ENCODE measurements around the gene CCDC97.

GRCh38 chr19:41352279-41352608, 42.3 kb downstream of the CCDC97 start:
- TF ChIP-seq CTCF (IDR thresholded peaks at IDR 0.05; ENCODE audit: insufficient read depth, low read length, poor library complexity, severe bottlenecking) (no peak), EZH2phosphoT487 (conservative IDR thresholded peaks at IDR 0.05; ENCODE audit: low read length) (no peak)
